Mesothelial cell of epicardium (in vitro differentiated cells): ENCODE measurements around the gene KCNQ1OT1. TPM values are rescaled to one million over a fixed set of nuclear protein-coding genes. Genes with fewer than 3 reads are reported as not detected.

Experiments
- DNase-seq, 2 experiments: peaks; one replicate each; pipeline ENCODE4 v3.0.0; 2021; ENCODE audit warnings: low spot score in 2 of 2; ENCODE audit not compliant: unreplicated experiment in 2 of 2
- H3K27ac Mint-ChIP-seq: 2 replicates; pipeline ENCODE4 v1.8.0; 2021; ENCODE audit warnings: mixed read lengths
- H3K27me3 Mint-ChIP-seq: 2 replicates; pipeline ENCODE4 v1.8.0; 2021; ENCODE audit warnings: low read depth, mixed read lengths
- H3K36me3 Mint-ChIP-seq: 2 replicates; pipeline ENCODE4 v1.8.0; 2021; ENCODE audit warnings: mixed read lengths
- H3K4me1 Mint-ChIP-seq: 2 replicates; pipeline ENCODE4 v1.8.0; 2021; ENCODE audit warnings: mixed read lengths
- H3K4me3 Mint-ChIP-seq: 2 replicates; pipeline ENCODE4 v1.8.0; 2021; ENCODE audit warnings: mild to moderate bottlenecking, moderate library complexity, mixed read lengths
- H3K9me3 Mint-ChIP-seq: 2 replicates; pipeline ENCODE4 v1.8.0; 2021; ENCODE audit warnings: mixed read lengths
- CTCF ChIP-seq: fragments of 200-600 bp; sonication (generic); IDR thresholded peaks from one replicate; pipeline ENCODE4 v1.5.0; 2021; ENCODE audit warnings: antibody characterized with exemption; ENCODE audit not compliant: unreplicated experiment
- total RNA-seq: library from RNA; stranded (reverse); gene quantifications from 3 replicates; pipeline ENCODE4 v1.2.1, GENCODE V29; 2021

Gene KCNQ1OT1
- total RNA-seq, 1 donor from 2014 or later = 35.1 TPM

- DNase-seq = no peak
- TF ChIP-seq CTCF = no peak
- no peak overlapping the region for H3K4me3 Mint-ChIP-seq
- H3K9me3 Mint-ChIP-seq = peaks cover 54% of the 10 kb centered on the region
- H3K36me3 Mint-ChIP-seq = peaks cover 12% of the 10 kb centered on the region
- no peak overlapping the region for H3K27ac Mint-ChIP-seq
- peaks cover 5% of the 10 kb centered on the region for H3K4me1 Mint-ChIP-seq
- peaks cover 4% of the 10 kb centered on the region for H3K27me3 Mint-ChIP-seq
These were observed 104.6 kb downstream of the KCNQ1OT1 start for GRCh38 chr11:2595204-2595603.

GRCh38 chr11:2594267-2594666 is 105.5 kb downstream of the KCNQ1OT1 start:
- no peak for DNase-seq
- H3K36me3 Mint-ChIP-seq = peaks cover 12% of the 10 kb centered on the region
- peaks cover 2% of the 10 kb centered on the region for H3K4me1 Mint-ChIP-seq
- peaks cover 4% of the 10 kb centered on the region for H3K27me3 Mint-ChIP-seq
- no peak for TF ChIP-seq CTCF
- H3K9me3 Mint-ChIP-seq = peaks cover 47% of the 10 kb centered on the region
- no peak overlapping the region for H3K27ac Mint-ChIP-seq
- no peak overlapping the region for H3K4me3 Mint-ChIP-seq

- no peak for DNase-seq
- TF ChIP-seq CTCF = no peak
- Mint-ChIP-seq H3K4me3 (no peak overlapping the region), H3K36me3 (peaks cover 8% of the 10 kb centered on the region), H3K27ac (no peak overlapping the region), H3K27me3 (peaks cover 4% of the 10 kb centered on the region), H3K9me3 (peaks cover 39% of the 10 kb centered on the region), H3K4me1 (peaks cover 2% of the 10 kb centered on the region)
These were observed 106.3 kb downstream of the KCNQ1OT1 start for GRCh38 chr11:2593393-2593950.

GRCh38 chr11:2592559-2593392 is 107.0 kb downstream of the KCNQ1OT1 start:
- no peak for TF ChIP-seq CTCF
- Mint-ChIP-seq H3K4me1 (peaks cover 2% of the 10 kb centered on the region), H3K9me3 (peaks cover 36% of the 10 kb centered on the region), H3K27me3 (peaks cover 6% of the 10 kb centered on the region), H3K4me3 (no peak overlapping the region), H3K36me3 (peaks cover 8% of the 10 kb centered on the region), H3K27ac (no peak overlapping the region)
- peak in 1 of 2 experiments; percentile 16 for DNase-seq

GRCh38 chr11:2591805-2592204 is 108.0 kb downstream of the KCNQ1OT1 start:
- DNase-seq = peak in 1 of 2 experiments; percentile 13
- H3K4me1 Mint-ChIP-seq = peaks cover 2% of the 10 kb centered on the region
- H3K4me3 Mint-ChIP-seq = no peak overlapping the region
- H3K36me3 Mint-ChIP-seq = peaks cover 5% of the 10 kb centered on the region
- TF ChIP-seq CTCF = no peak
- H3K27ac Mint-ChIP-seq = no peak overlapping the region
- peaks cover 8% of the 10 kb centered on the region for H3K27me3 Mint-ChIP-seq
- peaks cover 26% of the 10 kb centered on the region for H3K9me3 Mint-ChIP-seq
